ENCODE results near the gene CKS2. TPM values are rescaled to one million over a fixed set of nuclear protein-coding genes. Genes with fewer than 3 reads are reported as not detected.
"Not testable (repeated sequence)": the region's sequence is repeated elsewhere in the genome, so short reads cannot be mapped to it uniquely, and the experiment has no call there.

CKS2 gene
- total and polyA plus RNA-seq, 2 donors from 2014 or later = 7.0 to 72.8 TPM

GRCh38 chr9:89342948-89343347, 32.0 kb downstream of the CKS2 start:
- Histone ChIP-seq H3K9me3 (ENCODE audit: control insufficient read depth in 2 of 3, insufficient read depth in 1 of 3, low read length in 3 of 3) (no peaks in the 10 kb centered on the region), H3K27ac (ENCODE audit: low read depth in 2 of 2, low read length in 2 of 2) (no peak overlapping the region), H3K9ac (ENCODE audit: low read length in 3 of 3) (no peak overlapping the region), H3K4me1 (ENCODE audit: control insufficient read depth in 2 of 3, insufficient read depth in 2 of 3, low read depth in 1 of 3, low read length in 3 of 3) (no peaks in the 10 kb centered on the region), H3K27me3 (ENCODE audit: control insufficient read depth, insufficient read depth, low read length) (no peaks in the 10 kb centered on the region), H3K36me3 (ENCODE audit: control insufficient read depth in 2 of 3, insufficient read depth in 3 of 3, low read length in 3 of 3) (peaks cover 16 to 80% (median 48%) of the 10 kb centered on the region in 3 donors), H3K4me3 (ENCODE audit: low read length in 3 of 3) (no peak overlapping the region)
- TF ChIP-seq CTCF (IDR thresholded peaks at IDR 0.05; ENCODE audit: borderline replicate concordance, extremely low read depth, insufficient read depth) = no peak
- FAIRE-seq (no peak), DNase-seq (no peak)
- intact Hi-C loops (cut with DNase I) = no loop called here

- FAIRE-seq; H3K27me3 ChIP-seq (ENCODE audit: control insufficient read depth, insufficient read depth, low read length); H3K4me3 ChIP-seq (ENCODE audit: low read length in 3 of 3); H3K27ac ChIP-seq (ENCODE audit: low read depth in 2 of 2, low read length in 2 of 2); H3K9ac ChIP-seq (ENCODE audit: low read length in 3 of 3); DNase-seq; H3K9me3 ChIP-seq (ENCODE audit: control insufficient read depth in 2 of 3, insufficient read depth in 1 of 3, low read length in 3 of 3); intact Hi-C loops (cut with DNase I); H3K4me1 ChIP-seq (ENCODE audit: control insufficient read depth in 2 of 3, insufficient read depth in 2 of 3, low read depth in 1 of 3, low read length in 3 of 3): not testable (repeated sequence)
- peaks cover 16 to 80% (median 54%) of the 10 kb centered on the region in 3 donors for H3K36me3 ChIP-seq (ENCODE audit: control insufficient read depth in 2 of 3, insufficient read depth in 3 of 3, low read length in 3 of 3)
These were observed 32.8 kb downstream of the CKS2 start for GRCh38 chr9:89343812-89344211.

- H3K36me3 ChIP-seq (ENCODE audit: control insufficient read depth in 2 of 3, insufficient read depth in 3 of 3, low read length in 3 of 3) = peaks cover 14 to 82% (median 63%) of the 10 kb centered on the region in 3 donors
- TF ChIP-seq CTCF (IDR thresholded peaks at IDR 0.05; ENCODE audit: borderline replicate concordance, extremely low read depth, insufficient read depth) = no peak
- H3K27ac ChIP-seq (ENCODE audit: low read depth in 2 of 2, low read length in 2 of 2) = no peak overlapping the region
- no peak overlapping the region for H3K4me3 ChIP-seq (ENCODE audit: low read length in 3 of 3)
- DNase-seq = no peak
- no peaks in the 10 kb centered on the region for H3K27me3 ChIP-seq (ENCODE audit: control insufficient read depth, insufficient read depth, low read length)
- intact Hi-C loops (cut with DNase I) = no loop called here
- no peaks in the 10 kb centered on the region for H3K9me3 ChIP-seq (ENCODE audit: control insufficient read depth in 2 of 3, insufficient read depth in 1 of 3, low read length in 3 of 3)
- no peaks in the 10 kb centered on the region for H3K4me1 ChIP-seq (ENCODE audit: control insufficient read depth in 2 of 3, insufficient read depth in 2 of 3, low read depth in 1 of 3, low read length in 3 of 3)
- FAIRE-seq = no peak
- no peak overlapping the region for H3K9ac ChIP-seq (ENCODE audit: low read length in 3 of 3)
These were observed 34.5 kb downstream of the CKS2 start for GRCh38 chr9:89345476-89345875.

- Histone ChIP-seq H3K27ac (ENCODE audit: low read depth in 2 of 2, low read length in 2 of 2) (no peak overlapping the region), H3K9me3 (ENCODE audit: control insufficient read depth in 2 of 3, insufficient read depth in 1 of 3, low read length in 3 of 3) (no peaks in the 10 kb centered on the region), H3K36me3 (ENCODE audit: control insufficient read depth in 2 of 3, insufficient read depth in 3 of 3, low read length in 3 of 3) (peaks cover 15 to 84% (median 67%) of the 10 kb centered on the region in 3 donors), H3K9ac (ENCODE audit: low read length in 3 of 3) (no peak overlapping the region), H3K4me3 (ENCODE audit: low read length in 3 of 3) (no peak overlapping the region), H3K4me1 (ENCODE audit: control insufficient read depth in 2 of 3, insufficient read depth in 2 of 3, low read depth in 1 of 3, low read length in 3 of 3) (no peaks in the 10 kb centered on the region), H3K27me3 (ENCODE audit: control insufficient read depth, insufficient read depth, low read length) (no peaks in the 10 kb centered on the region)
- DNase-seq (no peak), FAIRE-seq (no peak)
- intact Hi-C loops (cut with DNase I) = no loop called here
- no peak for TF ChIP-seq CTCF (IDR thresholded peaks at IDR 0.05; ENCODE audit: borderline replicate concordance, extremely low read depth, insufficient read depth)
These were observed 35.7 kb downstream of the CKS2 start for GRCh38 chr9:89346696-89347095.

Data from kidney (tissue), 14 donors.